GM12878 (cell line): ENCODE results near the gene RSL24D1. TPM values are rescaled to one million over a fixed set of nuclear protein-coding genes. Genes with fewer than 3 reads are reported as not detected.

Source experiments
- ATAC-seq: fragments of 200-7000 bp; cut with Tn5 transposase; 3 replicates; pipeline ENCODE4 v1.9.1; 2020; ENCODE audit warnings: mild to moderate bottlenecking, moderate library complexity
- BruUV-seq: library from RNA; stranded (reverse); fragments of 400-500 nt; replicated peaks from 2 replicates; lab custom pipeline; 2021; lab: Mats Ljungman, UMichigan
- CTCF ChIA-PET: fragments of 300-600 bp; sonication (Branson Sonifier 250); formaldehyde crosslinking; extraction: SDS; loops from one replicate; lab custom pipeline; 2021; ENCODE audit warnings: inconsistent platforms; lab: Yijun Ruan, JAX
- POLR2A ChIA-PET: fragments of 350-600 bp; formaldehyde crosslinking; extraction: SDS; loops from one replicate; lab custom pipeline; 2021; ENCODE audit warnings: inconsistent platforms; lab: Charles Lee
- RAD21 ChIA-PET: fragments of 300-600 bp; sonication (Branson Sonifier 250); formaldehyde crosslinking; loops from one replicate; lab custom pipeline; 2023; ENCODE audit warnings: antibody characterized with exemption; ENCODE audit not compliant: unreplicated experiment; lab: Charles Lee
- SMC1A ChIA-PET: fragments of 300-600 bp; sonication (Branson Sonifier 250); formaldehyde crosslinking; loops from one replicate; lab custom pipeline; 2023; ENCODE audit not compliant: unreplicated experiment, uncharacterized antibody; lab: Charles Lee
- DNase-seq: peaks from one replicate; pipeline ENCODE4 v3.0.0-alpha.2; 2011; ENCODE audit warnings: low read depth, low spot score
- FAIRE-seq: peaks from 3 replicates; lab custom pipeline; 2011; peaks lifted over from hg19 to GRCh38; lab: Jason Lieb, UNC
- H2AFZ ChIP-seq: 2 replicates; pipeline ENCODE4 v1.6.0; 2011; ENCODE audit warnings: low read depth, low read length, control low read depth; ENCODE audit not compliant: control insufficient read depth
- H3K27ac ChIP-seq: 2 replicates; pipeline ENCODE4 v1.5.1; 2011; ENCODE audit warnings: control low read depth; ENCODE audit not compliant: control insufficient read depth, insufficient read depth
- H3K27me3 ChIP-seq, 2 experiments: replicated peaks in 1 of 2; 2 replicates each; pipeline versions ENCODE4 v1.6.0 to v1.6.1; 2011; ENCODE audit warnings: low read length in 1 of 2; ENCODE audit not compliant: control insufficient read depth in 2 of 2, insufficient read depth in 2 of 2
- H3K36me3 ChIP-seq, 2 experiments: 2 replicates each; pipeline ENCODE4 v1.5.1; 2011; ENCODE audit warnings: low read length in 1 of 2; ENCODE audit not compliant: control insufficient read depth in 2 of 2, insufficient read depth in 2 of 2
- H3K4me1 ChIP-seq: 2 replicates; pipeline ENCODE4 v1.6.1; 2011; ENCODE audit warnings: mild to moderate bottlenecking, low read length, moderate library complexity, mixed read lengths; ENCODE audit not compliant: control insufficient read depth, insufficient read depth
- H3K4me2 ChIP-seq: 2 replicates; pipeline ENCODE4 v1.6.0; 2011; ENCODE audit warnings: control low read depth; ENCODE audit not compliant: control insufficient read depth, insufficient read depth
- H3K4me3 ChIP-seq: fragments of 200-600 bp; sonication (generic); 2 replicates; pipeline ENCODE4 v1.5.1; 2016
- H3K79me2 ChIP-seq: 2 replicates; pipeline ENCODE4 v1.6.0; 2011; ENCODE audit warnings: low read length; ENCODE audit not compliant: control insufficient read depth, insufficient read depth
- H3K9ac ChIP-seq: 2 replicates; pipeline ENCODE4 v1.8.0; 2011; ENCODE audit warnings: low read length, control low read depth, mixed read lengths; ENCODE audit not compliant: control insufficient read depth, insufficient read depth
- H3K9me3 ChIP-seq: replicated peaks from 3 replicates; pipeline ENCODE4 v1.5.1; 2011; ENCODE audit warnings: mild to moderate bottlenecking, low read length; ENCODE audit not compliant: control insufficient read depth, insufficient read depth
- H4K20me1 ChIP-seq: 2 replicates; pipeline ENCODE4 v1.6.0; 2011; ENCODE audit not compliant: control insufficient read depth, insufficient read depth
- ATF7 ChIP-seq: fragments of 450-650 bp; IDR thresholded peaks from 2 replicates; pipeline ENCODE4 v1.6.1; 2016; ENCODE audit warnings: low read depth, mild to moderate bottlenecking
- CHD1 ChIP-seq: IDR thresholded peaks from 2 replicates; pipeline ENCODE4 v1.6.1; 2012; ENCODE audit warnings: low read depth, low read length, improper control_type of control experiment
- ELK1 ChIP-seq: IDR thresholded peaks from 2 replicates; pipeline ENCODE4 v1.6.1; 2012; ENCODE audit warnings: low read depth, low read length, improper control_type of control experiment
- GATAD2B ChIP-seq: fragments of 450-650 bp; conservative IDR thresholded peaks from 2 replicates; pipeline ENCODE4 v1.6.1; 2017; ENCODE audit warnings: low read depth, mild to moderate bottlenecking, moderate library complexity
- HDAC6 ChIP-seq: fragments of 200-600 bp; sonication (generic); IDR thresholded peaks from one replicate; pipeline ENCODE4 v1.8.0; 2017; ENCODE audit warnings: antibody characterized with exemption; ENCODE audit not compliant: unreplicated experiment
- MEF2B ChIP-seq: fragments of 450-650 bp; IDR thresholded peaks from 2 replicates; pipeline ENCODE4 v1.6.1; 2018; ENCODE audit warnings: mild to moderate bottlenecking, moderate library complexity; ENCODE audit not compliant: partially characterized antibody, poor library complexity, severe bottlenecking
- NBN ChIP-seq: fragments of 450-650 bp; IDR thresholded peaks from 2 replicates; pipeline ENCODE4 v1.6.1; 2016
- RAD51 ChIP-seq: fragments of 450-650 bp; IDR thresholded peaks from 2 replicates; pipeline ENCODE4 v1.6.1; 2016; ENCODE audit warnings: moderate library complexity, mild to moderate bottlenecking, inconsistent platforms
- RELB ChIP-seq: fragments of 450-650 bp; IDR thresholded peaks from 2 replicates; pipeline ENCODE4 v1.6.1; 2017; ENCODE audit warnings: low read depth, mild to moderate bottlenecking, moderate library complexity
- SIN3A ChIP-seq: IDR thresholded peaks from 2 replicates; pipeline ENCODE4 v1.6.1; 2012; ENCODE audit warnings: low read depth, low read length, improper control_type of control experiment
- SMAD5 ChIP-seq: IDR thresholded peaks from 2 replicates; pipeline ENCODE4 v1.6.1; 2016; ENCODE audit warnings: antibody characterized with exemption, low read depth
- USF2 ChIP-seq: IDR thresholded peaks from 2 replicates; pipeline ENCODE4 v1.6.1; 2011; ENCODE audit warnings: low read depth, low read length, improper control_type of control experiment, borderline replicate concordance
- ZNF24 ChIP-seq: fragments of 450-650 bp; IDR thresholded peaks from 2 replicates; pipeline ENCODE4 v1.6.1; 2017; ENCODE audit warnings: antibody characterized with exemption, mild to moderate bottlenecking
- ZSCAN29 ChIP-seq: fragments of 450-650 bp; IDR thresholded peaks from 2 replicates; pipeline ENCODE4 v1.6.1; 2017; ENCODE audit warnings: mild to moderate bottlenecking, moderate library complexity
- in situ Hi-C: fragments of 300-500 bp; cut with MboI; formaldehyde crosslinking; loops from 9 replicates; pipeline ENCODE4 v1.14.3; 2018; ENCODE audit warnings: mixed read lengths
- intact Hi-C: fragments of 100-400 bp; cut with micrococcal nuclease; formaldehyde crosslinking; loops from one replicate; pipeline ENCODE4 v1.14.2; 2022; ENCODE audit not compliant: unreplicated experiment
- polyA plus RNA-seq, 11 experiments: library from polyadenylated mRNA; depleted of rRNA in 4 of 11; unstranded in 6 of 11; stranded (reverse) in 5 of 11; fragments of >200 nt; fragmentation: Nextera tagmentation in 4 of 11; fragmentation: Illumina TruSeq in 1 of 11; extraction: Ambion mirVana in 4 of 11; extraction: Trizol in 1 of 11; gene quantifications; 1 replicate in 1 of 11; 2 replicates in 10 of 11; pipeline versions ENCODE4 v1.2.1 to v1.2.3, GENCODE V29; 2011 to 2016; ENCODE audit warnings: inconsistent platforms in 2 of 11, missing spikeins in 2 of 11, low read depth in 1 of 11
- total RNA-seq, 4 experiments: library from RNA; depleted of rRNA in 3 of 4; stranded (reverse); fragments of >200 nt in 3 of 4; fragmentation: Illumina TruSeq in 1 of 4; extraction: Trizol in 1 of 4; gene quantifications; 2 replicates each; pipeline versions ENCODE4 v1.2.1 to v1.2.3, GENCODE V29; 2013 to 2021

Gene RSL24D1
- total and polyA plus RNA-seq, 10 of the 15 experiments (the other 5 are each of a cell fraction or from before 2014, with no cell fraction given), result 94.9 to 249 (median 121) TPM

GRCh38 chr15:55220606-55221005 is 23.9 kb upstream of the RSL24D1 start:
- intact Hi-C loops, result loop anchor here (1.0 to 5.0 kb wide), 2 partner anchors 37 to 70 kb away; no protein-coding TSS in a partner anchor
- ChIA-PET SMC1A (interaction anchor here (0.6 to 7.4 kb wide), 10 partner anchors 9 to 219 kb away, joined by 3 to 110 read pairs (median 8); partner anchors contain the start of genes PIGB and PIGBOS1), POLR2A (interaction anchor here (0.9 to 1.9 kb wide), 2 partner anchors 47 to 61 kb away, joined by 3 to 9 read pairs; no protein-coding TSS in a partner anchor), CTCF (interaction anchor here (1.3 to 7.2 kb wide), 8 partner anchors 23 to 219 kb away, joined by 3 to 60 read pairs (median 8); partner anchors contain the start of gene RSL24D1), RAD21 (interaction anchor here (0.7 to 3.1 kb wide), 8 partner anchors 23 to 213 kb away, joined by 3 to 20 read pairs (median 5); partner anchors contain the start of genes PIGB, PIGBOS1 and RSL24D1)
- TF ChIP-seq ZSCAN29, result no peak
- no peak for TF ChIP-seq CHD1
- no peak for TF ChIP-seq RAD51
- TF ChIP-seq ZNF24, result no peak
- no peak for TF ChIP-seq SMAD5
- no peak for TF ChIP-seq USF2
- no peak for TF ChIP-seq SIN3A
- TF ChIP-seq RELB, result no peak
- no peak for TF ChIP-seq ATF7
- no peak for TF ChIP-seq ELK1
- no peak for TF ChIP-seq MEF2B
- no peak for TF ChIP-seq HDAC6
- no peak for TF ChIP-seq GATAD2B
- TF ChIP-seq NBN, result no peak
- Histone ChIP-seq H3K9me3 (no peaks in the 10 kb centered on the region), H2AFZ (no peak overlapping the region), H3K27ac (no peak overlapping the region), H3K9ac (no peak overlapping the region), H3K4me3 (no peak overlapping the region), H3K79me2 (no peaks in the 10 kb centered on the region), H3K36me3 (peaks cover 0 to 2% of the 10 kb centered on the region in 2 experiments; a peak in 2 of 4 replicates), H3K4me2 (no peak overlapping the region), H3K27me3 (no peaks in the 10 kb centered on the region), H3K4me1 (peaks cover 33% of the 10 kb centered on the region), H4K20me1 (no peaks in the 10 kb centered on the region)
- ATAC-seq (no peak), FAIRE-seq (no peak), DNase-seq (no peak)
- in situ Hi-C loops, result loop anchor here (5.0 kb wide), 1 partner anchor 62 kb away; no protein-coding TSS in a partner anchor
- no TSS peak for BruUV-seq
